Activated CD4-positive, alpha-beta T cell treated with anti-CD3 and anti-CD28 coated beads for 1 hour (primary cell): ENCODE measurements around the gene GRM5.

Source experiments
- DNase-seq: peaks from one replicate; pipeline ENCODE4 v3.0.0-alpha.2; 2020

Gene GRM5

GRCh38 chr11:88827018-88827676 lies 238.6 kb downstream of the GRM5 start:
- no peak for DNase-seq

- DNase-seq = no peak
Observed at GRCh38 chr11:88819616-88820015, 246.2 kb downstream of the GRM5 start.

- DNase-seq = no peak
Observed at GRCh38 chr11:88818978-88819377, 246.8 kb downstream of the GRM5 start.

DNA sequence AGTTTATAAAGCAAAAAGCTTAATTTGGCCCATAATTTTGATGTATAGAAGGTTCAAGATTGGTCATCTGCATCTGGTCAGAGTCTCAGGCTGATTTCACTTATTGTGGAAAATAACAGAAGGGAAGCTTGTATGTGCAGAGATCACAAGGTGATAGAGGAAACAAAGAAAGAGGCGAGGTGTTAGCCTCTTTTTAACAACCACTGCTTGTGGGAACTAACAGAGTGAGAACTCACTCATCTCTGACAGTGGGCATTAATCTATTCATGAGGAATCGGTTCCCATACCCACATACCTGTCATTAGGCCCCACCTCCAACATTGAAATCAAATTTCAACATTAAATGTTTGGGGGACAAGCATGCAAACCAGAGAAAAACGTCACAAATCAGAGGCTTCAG lies 250.3 kb downstream of the GRM5 start:
- DNase-seq = no peak

DNA sequence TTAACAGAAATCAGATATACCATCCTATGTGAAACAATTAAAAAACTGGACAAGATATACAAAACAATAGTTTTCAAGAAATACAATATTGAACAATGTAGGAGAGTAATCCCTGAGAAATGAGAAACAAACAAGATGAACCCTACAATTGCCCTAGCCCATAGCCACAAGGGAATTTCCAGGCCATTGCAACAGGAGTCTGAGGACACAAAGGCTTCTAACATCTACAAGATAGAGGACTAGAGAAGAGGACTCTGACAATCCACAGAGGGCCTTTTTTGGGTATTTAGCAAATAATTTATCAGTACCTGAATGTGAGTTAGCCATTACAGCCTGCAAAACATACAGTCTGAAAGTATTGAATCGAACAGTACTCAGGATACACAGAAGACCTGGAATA lies 251.7 kb downstream of the GRM5 start:
- no peak for DNase-seq

- DNase-seq = no peak
Observed at GRCh38 chr11:88813233-88813915, 252.4 kb downstream of the GRM5 start.

DNA sequence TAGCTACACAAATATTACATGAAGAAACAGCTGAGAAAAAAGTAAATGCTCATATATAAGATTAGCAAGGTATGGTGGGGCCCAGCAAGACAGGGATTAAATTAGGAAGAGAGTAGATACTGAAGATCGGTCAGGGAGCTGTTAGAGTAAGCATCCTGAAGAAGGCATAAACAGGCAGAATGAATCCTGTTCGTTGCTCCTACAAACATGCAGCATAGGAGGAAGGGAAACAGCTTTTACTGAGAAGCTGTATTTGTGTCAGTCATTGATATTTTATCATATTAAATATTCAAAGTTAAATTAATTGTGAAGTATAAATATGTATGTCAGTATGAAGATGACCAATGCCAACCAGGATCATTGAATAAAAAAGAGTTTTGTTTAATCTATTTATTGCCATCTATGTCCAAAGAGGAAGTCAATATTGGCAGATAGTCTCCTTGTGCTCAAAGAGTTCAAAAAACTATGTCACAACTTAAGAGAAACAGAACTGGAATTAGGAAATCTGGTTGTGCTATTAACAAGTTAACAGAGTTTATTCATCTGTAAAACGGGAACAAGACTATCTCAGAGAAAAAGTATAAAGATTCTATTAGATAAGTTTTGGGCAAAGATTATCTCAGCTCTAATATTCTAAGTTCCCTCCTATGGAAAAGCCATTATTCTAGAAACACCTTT lies 255.2 kb downstream of the GRM5 start:
- DNase-seq = no peak

DNA sequence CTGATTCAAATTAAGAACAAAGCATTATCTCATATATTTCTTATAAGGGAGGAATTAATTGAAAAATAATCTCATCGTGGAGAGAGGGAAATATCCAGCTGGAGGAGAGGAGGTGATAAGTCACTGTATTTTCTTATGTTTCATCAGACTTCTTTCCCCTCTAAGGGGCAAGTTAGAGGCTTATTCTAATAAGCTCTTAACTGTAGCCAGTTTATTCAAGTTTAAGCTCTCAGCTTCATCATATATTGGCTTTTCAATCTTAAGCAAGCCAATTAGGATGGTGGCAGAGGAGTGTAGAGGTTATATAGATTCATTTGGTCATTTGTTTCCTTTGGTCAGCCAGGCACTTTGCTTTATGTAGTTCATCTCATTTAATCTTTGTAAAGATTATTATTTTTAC lies 256.7 kb downstream of the GRM5 start:
- no peak for DNase-seq

GRCh38 chr11:88807349-88807748 lies 258.4 kb downstream of the GRM5 start:
- DNase-seq = no peak

- DNase-seq = no peak
Observed at GRCh38 chr11:88806410-88806809, 259.4 kb downstream of the GRM5 start.

GRCh38 chr11:88801484-88802123 lies 264.2 kb downstream of the GRM5 start:
- DNase-seq = no peak

DNA sequence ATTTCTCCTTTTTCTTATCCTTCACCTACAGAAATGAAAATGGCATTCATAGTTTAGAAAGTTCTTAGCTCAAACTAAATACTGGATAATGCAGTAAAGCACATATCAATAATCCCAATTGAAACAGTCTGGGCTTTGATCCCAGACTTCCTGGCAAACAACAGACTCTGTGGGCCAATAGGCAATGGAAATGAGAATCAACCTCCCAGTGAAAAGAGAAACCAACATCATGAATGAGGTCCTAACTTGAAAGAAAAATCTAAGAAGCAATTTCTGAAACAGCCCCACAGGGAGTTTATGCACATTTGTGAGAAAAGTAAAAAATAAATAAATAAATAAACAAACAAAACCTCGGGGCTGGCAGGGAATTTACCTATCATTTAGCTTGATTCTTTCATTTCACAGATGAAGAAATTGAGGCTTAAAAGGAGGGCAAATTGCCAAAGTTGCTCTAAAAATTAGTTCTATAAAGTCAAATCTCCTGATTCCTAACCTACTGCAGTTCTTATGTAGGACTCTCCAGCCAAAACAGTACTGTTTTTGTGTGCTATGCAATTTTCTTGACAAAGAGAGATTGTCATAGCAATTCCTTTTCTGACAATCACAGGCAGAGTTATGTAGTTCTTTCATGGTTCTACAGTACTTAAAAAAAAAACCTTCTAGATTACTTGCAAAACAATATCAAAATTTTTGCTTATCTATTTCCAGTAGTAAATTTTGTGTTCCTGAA lies 265.8 kb downstream of the GRM5 start:
- DNase-seq = no peak

DNA sequence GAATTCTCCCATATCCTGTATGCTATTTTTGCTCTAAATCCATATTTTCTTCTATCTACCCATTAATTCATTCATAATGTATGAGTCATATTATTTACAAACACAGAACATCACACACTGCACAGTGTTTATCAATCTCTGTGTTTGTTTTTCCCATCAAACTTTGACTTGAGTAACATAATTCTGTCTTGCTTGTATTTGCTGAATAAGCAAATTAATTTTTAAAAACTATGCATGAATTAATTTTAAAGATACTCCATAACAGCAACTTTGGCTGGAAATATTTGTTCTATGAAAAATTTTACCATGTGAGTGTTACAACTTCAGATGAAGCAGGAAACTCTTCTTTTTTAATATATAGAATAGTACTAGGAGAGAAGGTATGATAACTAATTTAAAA lies 275.6 kb downstream of the GRM5 start:
- DNase-seq = no peak

DNA sequence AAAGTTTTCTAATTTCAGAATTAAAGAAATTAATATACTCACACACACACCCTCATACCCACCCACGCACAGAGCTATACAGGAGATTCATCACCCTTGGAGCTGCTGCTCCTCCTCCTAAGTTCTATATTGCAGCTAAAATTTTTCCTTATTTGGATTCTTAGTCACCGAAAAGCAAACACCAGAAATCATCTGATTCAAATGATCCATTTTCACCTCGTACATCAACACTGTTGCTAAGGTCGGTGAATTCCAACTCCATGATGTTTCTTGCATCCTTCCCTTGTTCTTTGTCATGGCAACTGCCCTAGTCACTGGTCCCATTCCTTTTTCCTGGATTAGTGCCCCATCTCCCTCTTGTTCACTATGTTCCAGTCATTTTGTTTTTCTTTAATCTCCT lies 286.2 kb downstream of the GRM5 start:
- no peak for DNase-seq

DNA sequence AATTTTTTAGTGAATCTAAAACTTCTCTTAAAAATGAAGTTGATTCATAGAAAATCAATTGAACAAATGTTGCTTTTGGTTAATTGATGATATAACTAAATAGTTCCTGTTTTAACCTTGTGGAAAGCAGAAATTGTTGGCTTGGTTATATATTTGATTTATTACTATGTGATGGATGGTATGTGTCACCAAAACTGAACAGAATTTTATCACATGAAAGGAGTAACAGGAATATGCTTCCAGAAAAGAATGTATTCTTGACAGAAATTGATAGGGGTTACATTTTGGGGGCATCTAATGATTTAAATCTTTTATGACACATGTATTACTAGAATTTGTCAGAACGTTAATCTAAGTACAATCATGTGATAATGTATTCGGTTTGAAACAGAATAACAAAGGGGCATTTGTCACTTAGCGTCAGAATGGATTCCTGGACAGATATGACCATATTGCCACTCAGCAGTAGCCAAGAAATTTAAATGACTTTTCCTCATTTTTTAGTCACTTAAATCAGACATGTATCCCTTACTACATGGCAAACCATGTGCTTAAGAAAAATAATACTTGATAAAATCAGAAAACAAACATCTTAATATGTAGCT lies 295.2 kb downstream of the GRM5 start:
- no peak for DNase-seq

- no peak for DNase-seq
Observed at GRCh38 chr11:88744140-88744539, 321.6 kb downstream of the GRM5 start.

DNA sequence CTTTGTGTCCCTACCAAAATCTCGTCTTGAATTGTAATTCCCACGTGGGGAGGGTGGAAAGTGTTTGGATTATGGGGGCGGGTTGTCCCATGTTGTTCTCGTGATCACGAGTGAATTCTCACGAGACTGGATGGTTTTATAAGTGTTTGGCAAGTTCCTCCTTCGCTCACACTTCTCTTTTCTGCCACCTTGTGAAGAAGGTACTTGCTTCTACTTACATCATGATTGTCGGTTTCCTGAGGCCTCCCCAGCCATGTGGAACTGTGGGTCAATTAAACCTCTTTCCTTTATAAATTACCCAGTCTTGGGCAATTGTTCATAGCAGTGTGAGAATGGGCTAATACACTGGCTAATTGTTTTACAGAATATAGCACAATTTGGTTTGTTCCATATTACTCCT lies 326.3 kb downstream of the GRM5 start:
- no peak for DNase-seq

- DNase-seq = no peak
Observed at GRCh38 chr11:88709567-88709966, 356.2 kb downstream of the GRM5 start.

GRCh38 chr11:88704485-88704884 lies 361.3 kb downstream of the GRM5 start:
- no peak for DNase-seq

DNA sequence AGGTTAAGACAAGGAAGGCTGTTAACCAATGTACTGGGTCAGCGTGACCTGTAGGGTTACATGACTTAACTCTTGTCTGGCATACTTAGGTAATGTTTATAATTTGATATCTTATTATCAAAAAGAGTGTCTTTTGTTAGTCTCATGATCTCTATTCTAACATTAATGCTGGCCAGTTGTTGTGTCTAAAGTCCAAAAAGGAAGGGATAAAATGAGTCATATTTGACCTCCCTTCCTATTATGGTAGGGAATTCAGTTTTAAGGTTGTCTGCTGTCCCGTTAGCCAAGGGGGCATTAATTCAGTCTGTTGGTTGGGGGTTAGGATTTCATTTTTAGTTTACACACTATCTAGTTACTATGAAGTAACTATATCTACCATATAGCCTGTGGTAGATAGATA lies 364.0 kb downstream of the GRM5 start:
- no peak for DNase-seq

DNA sequence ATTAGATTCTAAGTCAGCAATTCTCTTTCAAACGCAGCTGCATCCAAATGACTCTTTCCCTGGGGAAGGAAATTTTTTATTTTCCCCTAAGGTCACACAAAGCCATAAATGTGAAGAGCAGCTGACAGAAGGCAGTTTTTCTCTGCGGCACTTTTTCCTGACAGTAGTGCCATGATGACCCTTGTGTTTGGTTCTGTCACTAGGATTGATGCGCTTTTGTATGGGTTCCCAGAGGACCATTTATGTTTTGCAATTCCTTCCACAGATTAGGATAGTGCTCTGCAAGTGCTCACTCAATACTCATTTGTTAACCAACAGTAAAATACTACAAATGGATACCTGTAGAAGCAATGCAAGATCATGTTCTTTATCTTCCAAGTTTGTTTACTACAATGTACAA lies 368.6 kb downstream of the GRM5 start:
- no peak for DNase-seq

GRCh38 chr11:88695689-88696414 lies 369.9 kb downstream of the GRM5 start:
- DNase-seq = no peak
